Endodermal cell (in vitro differentiated cells): ENCODE measurements around the gene NDUFAF8. TPM values are rescaled to one million over a fixed set of nuclear protein-coding genes. Genes with fewer than 3 reads are reported as not detected.

Experiments used
- DNase-seq: peaks from one replicate; pipeline ENCODE4 v3.0.0-alpha.2; 2017
- H3K27ac ChIP-seq: 2 replicates; pipeline ENCODE4 v1.5.1; 2013; ENCODE audit warnings: mild to moderate bottlenecking, low read depth, low read length, moderate library complexity
- H3K27me3 ChIP-seq: 2 replicates; pipeline ENCODE4 v1.6.1; 2013; ENCODE audit warnings: mild to moderate bottlenecking, low read length, moderate library complexity; ENCODE audit not compliant: insufficient read depth, control insufficient read depth, poor library complexity, severe bottlenecking
- H3K36me3 ChIP-seq: 2 replicates; pipeline ENCODE4 v1.7.0; 2013; ENCODE audit warnings: mild to moderate bottlenecking, low read length, moderate library complexity; ENCODE audit not compliant: control insufficient read depth, insufficient read depth
- H3K4me1 ChIP-seq: one replicate; pipeline ENCODE4 v1.7.0; 2013; ENCODE audit warnings: low read length; ENCODE audit not compliant: control insufficient read depth, insufficient read depth
- H3K4me3 ChIP-seq: 2 replicates; pipeline ENCODE4 v1.5.1; 2013; ENCODE audit warnings: mild to moderate bottlenecking, low read length, moderate library complexity
- H3K9ac ChIP-seq: 2 replicates; pipeline ENCODE4 v1.6.1; 2013; ENCODE audit warnings: mild to moderate bottlenecking, low read length, moderate library complexity; ENCODE audit not compliant: poor library complexity, severe bottlenecking; ENCODE audit errors: extremely low read depth
- H3K9me3 ChIP-seq: 2 replicates; pipeline ENCODE4 v1.6.1; 2013; ENCODE audit warnings: mild to moderate bottlenecking, low read length, moderate library complexity; ENCODE audit not compliant: control insufficient read depth
- H3K27ac Mint-ChIP-seq: 2 replicates; pipeline ENCODE4 v1.8.0; 2020; ENCODE audit warnings: mixed read lengths
- H3K27me3 Mint-ChIP-seq: 2 replicates; pipeline ENCODE4 v1.8.0; 2021; ENCODE audit warnings: mild to moderate bottlenecking, mixed read lengths; ENCODE audit not compliant: insufficient read depth
- H3K36me3 Mint-ChIP-seq: 2 replicates; pipeline ENCODE4 v1.8.0; 2020; ENCODE audit warnings: low read depth, mixed read lengths
- H3K4me1 Mint-ChIP-seq: 2 replicates; pipeline ENCODE4 v1.8.0; 2020; ENCODE audit warnings: mixed read lengths
- H3K4me3 Mint-ChIP-seq: 2 replicates; pipeline ENCODE4 v1.8.0; 2020; ENCODE audit warnings: mild to moderate bottlenecking, moderate library complexity, mixed read lengths
- H3K9me3 Mint-ChIP-seq: 2 replicates; pipeline ENCODE4 v1.8.0; 2020; ENCODE audit warnings: mild to moderate bottlenecking, mixed read lengths
- WGBS, 2 experiments: methylation state at CpG; one replicate each; pipeline versions ENCODE4 v1.1.5 to v1.1.7; 2013; ENCODE audit warnings: missing lambda C conversion rate in 2 of 2, mixed read lengths in 1 of 2; ENCODE audit not compliant: insufficient coverage in 1 of 2, insufficient read length in 1 of 2; 5-methylcytosine and 5-hydroxymethylcytosine counted together
- total RNA-seq, 2 donors: library from RNA; stranded (reverse); fragmentation: NEBNext Ultra II Directional in 1 of 2; extraction: Animal tissue kit (Norgen Biotek cat#: 25700) in 1 of 2; gene quantifications; 2 replicates in 1 of 2; 3 replicates in 1 of 2; pipeline ENCODE4 v1.2.1, GENCODE V29; 2021
- TF ChIP-seq, protein P1 (sequence below): fragments of 200-600 bp; sonication (generic); conservative IDR thresholded peaks from 2 replicates; pipeline ENCODE4 v1.5.0; 2021; ENCODE audit warnings: antibody characterized with exemption, mild to moderate bottlenecking

Gene NDUFAF8
- total RNA-seq, 2 donors from 2014 or later = 42.7 to 48.7 TPM

DNA sequence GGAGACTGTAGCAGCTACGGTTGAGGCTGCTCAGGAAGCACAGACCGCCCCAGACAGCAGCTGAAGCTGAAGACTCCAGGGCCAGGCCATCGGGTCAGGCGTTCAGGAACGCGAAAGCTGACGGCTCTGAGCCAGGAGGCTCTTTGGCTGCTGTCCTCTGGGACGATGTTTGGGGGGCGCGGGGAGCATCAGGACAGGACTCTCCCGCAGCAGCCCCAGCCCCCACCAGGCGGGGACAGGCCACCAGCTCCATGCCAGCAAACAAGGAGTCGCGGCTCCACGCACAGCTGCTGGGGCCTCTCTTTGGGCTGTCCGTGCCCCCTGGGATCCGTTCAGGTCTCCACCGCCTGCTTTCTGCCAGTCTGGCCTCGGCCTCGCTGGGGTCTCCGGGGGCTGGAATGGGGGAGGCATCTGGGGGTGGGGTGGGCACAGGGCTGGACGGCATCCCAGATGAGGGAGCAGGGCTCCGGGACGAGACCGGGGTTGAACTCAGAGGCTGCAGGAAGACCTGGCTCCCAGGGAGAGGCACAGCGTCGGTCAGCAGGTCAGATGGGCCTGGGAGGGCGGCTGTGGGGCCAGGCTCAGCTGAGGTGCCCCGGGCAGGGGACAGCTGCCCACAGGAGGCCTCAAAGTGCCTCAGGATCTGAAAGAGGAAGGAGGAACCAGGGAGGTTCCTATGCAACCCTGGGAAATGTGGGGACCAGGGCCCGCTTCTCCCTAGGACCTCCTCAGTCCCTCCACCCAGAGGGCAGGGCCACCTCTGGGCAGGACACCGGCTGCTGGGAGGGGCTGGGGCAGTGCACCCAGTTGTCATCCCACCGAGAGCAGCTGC, 10.1 kb upstream of the NDUFAF8 start:
- TF ChIP-seq, protein P1, sequence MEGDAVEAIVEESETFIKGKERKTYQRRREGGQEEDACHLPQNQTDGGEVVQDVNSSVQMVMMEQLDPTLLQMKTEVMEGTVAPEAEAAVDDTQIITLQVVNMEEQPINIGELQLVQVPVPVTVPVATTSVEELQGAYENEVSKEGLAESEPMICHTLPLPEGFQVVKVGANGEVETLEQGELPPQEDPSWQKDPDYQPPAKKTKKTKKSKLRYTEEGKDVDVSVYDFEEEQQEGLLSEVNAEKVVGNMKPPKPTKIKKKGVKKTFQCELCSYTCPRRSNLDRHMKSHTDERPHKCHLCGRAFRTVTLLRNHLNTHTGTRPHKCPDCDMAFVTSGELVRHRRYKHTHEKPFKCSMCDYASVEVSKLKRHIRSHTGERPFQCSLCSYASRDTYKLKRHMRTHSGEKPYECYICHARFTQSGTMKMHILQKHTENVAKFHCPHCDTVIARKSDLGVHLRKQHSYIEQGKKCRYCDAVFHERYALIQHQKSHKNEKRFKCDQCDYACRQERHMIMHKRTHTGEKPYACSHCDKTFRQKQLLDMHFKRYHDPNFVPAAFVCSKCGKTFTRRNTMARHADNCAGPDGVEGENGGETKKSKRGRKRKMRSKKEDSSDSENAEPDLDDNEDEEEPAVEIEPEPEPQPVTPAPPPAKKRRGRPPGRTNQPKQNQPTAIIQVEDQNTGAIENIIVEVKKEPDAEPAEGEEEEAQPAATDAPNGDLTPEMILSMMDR = no peak
- Mint-ChIP-seq H3K27ac (no peak overlapping the region), H3K4me3 (no peak overlapping the region), H3K36me3 (peaks cover 17% of the 10 kb centered on the region), H3K4me1 (no peaks in the 10 kb centered on the region), H3K9me3 (no peaks in the 10 kb centered on the region), H3K27me3 (peaks cover 13% of the 10 kb centered on the region)
- 91 to 93% methylated on average over 20 to 32 of the region's 32 CpGs for WGBS, 2 experiments
- Histone ChIP-seq H3K4me3 (no peak overlapping the region), H3K27ac (no peak overlapping the region), H3K36me3 (peaks cover 8% of the 10 kb centered on the region), H3K9ac (no peak overlapping the region), H3K9me3 (no peaks in the 10 kb centered on the region), H3K4me1 (no peaks in the 10 kb centered on the region), H3K27me3 (peaks cover 2% of the 10 kb centered on the region)
- DNase-seq = no peak

DNA sequence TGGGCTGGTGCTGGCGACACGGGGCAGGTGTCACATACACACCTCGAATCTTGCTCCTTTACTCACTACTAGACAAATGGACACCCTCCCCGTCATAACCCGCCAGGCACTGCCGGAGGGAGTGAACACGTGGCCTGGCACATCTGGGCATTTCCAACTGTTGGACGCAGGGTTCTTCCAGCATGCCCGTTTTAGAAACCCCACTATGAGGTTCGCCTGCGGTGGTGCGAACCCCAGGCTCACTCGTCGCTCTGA, 9.5 kb upstream of the NDUFAF8 start:
- Mint-ChIP-seq H3K4me3 (no peak overlapping the region), H3K36me3 (peaks cover 17% of the 10 kb centered on the region), H3K27me3 (peaks cover 10% of the 10 kb centered on the region), H3K27ac (no peak overlapping the region), H3K9me3 (no peaks in the 10 kb centered on the region), H3K4me1 (no peaks in the 10 kb centered on the region)
- H3K4me1 ChIP-seq = no peaks in the 10 kb centered on the region
- H3K27ac ChIP-seq = no peak overlapping the region
- TF ChIP-seq, protein P1 = no peak
- no peak overlapping the region for H3K9ac ChIP-seq
- H3K4me3 ChIP-seq = no peak overlapping the region
- no peaks in the 10 kb centered on the region for H3K27me3 ChIP-seq
- H3K36me3 ChIP-seq = peaks cover 8% of the 10 kb centered on the region
- WGBS, 2 experiments = 96 to 98% methylated on average over 9 to 14 of the region's 14 CpGs
- no peak for DNase-seq
- H3K9me3 ChIP-seq = no peaks in the 10 kb centered on the region

DNA sequence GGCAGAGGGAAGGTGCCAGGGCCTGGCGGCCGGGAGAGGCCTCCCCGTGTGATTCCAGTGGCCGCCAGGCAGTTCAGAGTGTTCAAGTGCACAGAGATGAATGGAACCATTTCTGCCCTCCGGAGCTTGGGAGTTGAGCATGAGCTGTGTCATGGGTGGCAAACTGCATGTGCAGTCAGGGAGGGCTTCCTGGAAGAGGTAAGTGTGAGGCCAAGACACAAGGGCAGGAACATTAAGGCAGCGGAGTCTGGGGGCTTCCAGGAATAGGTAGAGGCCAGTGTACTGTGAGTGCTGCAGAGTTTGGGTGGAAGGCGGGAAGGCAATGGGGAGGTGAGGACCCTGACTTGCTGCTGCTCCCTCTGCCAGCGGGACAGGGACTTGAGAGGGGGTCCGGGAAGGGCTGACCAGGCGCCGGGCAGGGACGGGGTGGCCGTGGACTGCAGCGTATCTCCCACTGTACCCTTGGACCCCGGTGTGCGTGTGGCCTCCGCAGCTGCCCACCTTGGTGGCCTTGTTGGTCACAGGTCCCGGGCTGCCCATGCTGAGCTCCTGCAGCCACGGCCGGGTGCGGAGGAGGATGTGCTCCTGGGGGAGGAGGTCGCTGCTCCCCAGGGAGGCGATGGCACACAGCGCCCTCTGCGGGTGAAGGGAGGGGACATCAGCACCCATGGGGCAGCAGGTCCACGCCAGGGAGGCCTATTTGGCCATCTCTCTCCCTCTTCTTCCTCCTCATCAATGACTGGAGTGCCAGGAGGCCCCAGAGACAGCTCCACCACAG, 8.9 kb upstream of the NDUFAF8 start:
- no peaks in the 10 kb centered on the region for H3K9me3 Mint-ChIP-seq
- TF ChIP-seq, protein P1 = peak; percentile 74
- peak; percentile 74 for DNase-seq
- H3K27ac ChIP-seq = no peak overlapping the region
- no peak overlapping the region for H3K9ac ChIP-seq
- peaks cover 17% of the 10 kb centered on the region for H3K36me3 Mint-ChIP-seq
- no peak overlapping the region for H3K4me3 ChIP-seq
- H3K27ac Mint-ChIP-seq = no peak overlapping the region
- H3K4me3 Mint-ChIP-seq = no peak overlapping the region
- no peaks in the 10 kb centered on the region for H3K9me3 ChIP-seq
- H3K27me3 ChIP-seq = no peaks in the 10 kb centered on the region
- no peaks in the 10 kb centered on the region for H3K4me1 ChIP-seq
- H3K4me1 Mint-ChIP-seq = no peaks in the 10 kb centered on the region
- H3K27me3 Mint-ChIP-seq = peaks cover 8% of the 10 kb centered on the region
- peaks cover 8% of the 10 kb centered on the region for H3K36me3 ChIP-seq
- 91 to 93% methylated on average over 14 to 26 of the region's 26 CpGs for WGBS, 2 experiments
